LoVo (cell line): ENCODE data around the gene KSR1.

Experiments used
- DNase-seq: peaks from one replicate; pipeline ENCODE4 v3.0.0-alpha.2; 2016; ENCODE audit warnings: low spot score

Gene KSR1

GRCh38 chr17:27590864-27591263 lies 134.6 kb downstream of the KSR1 start:
- no peak for DNase-seq

GRCh38 chr17:27591986-27592385 lies 135.7 kb downstream of the KSR1 start:
- no peak for DNase-seq

- no peak for DNase-seq
These were observed 137.1 kb downstream of the KSR1 start for GRCh38 chr17:27593232-27593856.

- DNase-seq = no peak
These were observed 137.6 kb downstream of the KSR1 start for GRCh38 chr17:27593857-27594255.

- DNase-seq = no peak
These were observed 139.0 kb downstream of the KSR1 start for GRCh38 chr17:27595208-27595607.

GRCh38 chr17:27596096-27596495 lies 139.8 kb downstream of the KSR1 start:
- no peak for DNase-seq

- DNase-seq = no peak
These were observed 140.4 kb downstream of the KSR1 start for GRCh38 chr17:27596566-27597187.

GRCh38 chr17:27597188-27597580 lies 140.9 kb downstream of the KSR1 start:
- DNase-seq = no peak

GRCh38 chr17:27597783-27598320 lies 141.6 kb downstream of the KSR1 start:
- no peak for DNase-seq

GRCh38 chr17:27598337-27599050 lies 142.2 kb downstream of the KSR1 start:
- DNase-seq = no peak

- no peak for DNase-seq
These were observed 144.2 kb downstream of the KSR1 start for GRCh38 chr17:27600471-27600870.

- peak; percentile 67 for DNase-seq
These were observed 145.1 kb downstream of the KSR1 start for GRCh38 chr17:27601069-27601974.

- no peak for DNase-seq
These were observed 145.7 kb downstream of the KSR1 start for GRCh38 chr17:27601975-27602302.

- peak; percentile 49 for DNase-seq
These were observed 146.6 kb downstream of the KSR1 start for GRCh38 chr17:27602721-27603420.

GRCh38 chr17:27603421-27603770 lies 147.1 kb downstream of the KSR1 start:
- no peak for DNase-seq

- DNase-seq = no peak
These were observed 147.9 kb downstream of the KSR1 start for GRCh38 chr17:27603880-27604794.

- no peak for DNase-seq
These were observed 149.2 kb downstream of the KSR1 start for GRCh38 chr17:27605409-27605808.

- no peak for DNase-seq
These were observed 151.4 kb downstream of the KSR1 start for GRCh38 chr17:27607521-27608091.

GRCh38 chr17:27608328-27609230 lies 152.3 kb downstream of the KSR1 start:
- DNase-seq = no peak
